Measurements from ENCODE around the gene SYTL2.

Gene SYTL2

DNA sequence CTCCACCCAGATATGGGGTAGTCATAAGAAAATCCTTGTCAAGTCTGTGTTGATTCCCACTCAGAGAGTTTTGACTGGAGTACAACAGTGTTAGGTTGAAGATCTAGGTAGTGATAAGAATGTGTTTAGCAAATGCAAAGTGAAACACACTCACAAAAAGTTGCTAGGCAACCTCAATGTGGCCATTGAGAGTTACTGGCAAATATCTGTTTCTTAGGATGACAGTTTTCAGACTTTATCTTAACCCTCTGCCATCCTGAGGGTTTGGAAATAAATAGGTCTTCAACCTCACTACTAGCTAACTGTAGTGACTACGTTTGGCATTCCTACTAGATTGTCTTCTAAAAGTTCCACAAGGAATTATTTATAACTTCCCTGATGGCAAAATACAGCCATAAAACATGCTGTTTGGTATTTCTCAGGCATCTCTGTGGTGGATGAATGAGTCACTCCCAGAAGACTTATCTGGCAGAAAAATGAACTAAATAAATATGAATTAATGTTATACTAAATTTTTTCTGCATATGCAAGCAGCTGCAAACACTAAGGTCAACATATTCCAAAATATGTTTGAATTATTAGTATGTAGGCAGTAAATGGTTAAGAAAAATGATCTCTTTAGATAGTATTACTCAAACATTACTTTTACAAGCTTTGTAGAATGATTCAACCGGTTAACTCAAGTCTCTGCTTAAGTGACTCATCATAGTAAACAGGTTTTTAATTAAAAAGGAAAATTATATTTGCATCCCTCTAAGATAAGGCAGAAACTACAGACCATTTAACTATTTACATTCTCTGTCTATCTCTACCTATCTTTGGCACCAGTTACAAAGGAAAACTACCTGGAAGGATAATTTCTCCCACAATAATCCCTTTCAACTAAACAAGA lies 17.1 kb upstream of the SYTL2 start:
- peak in 1 of 2 experiments; percentile 13 for DNase-seq

DNA sequence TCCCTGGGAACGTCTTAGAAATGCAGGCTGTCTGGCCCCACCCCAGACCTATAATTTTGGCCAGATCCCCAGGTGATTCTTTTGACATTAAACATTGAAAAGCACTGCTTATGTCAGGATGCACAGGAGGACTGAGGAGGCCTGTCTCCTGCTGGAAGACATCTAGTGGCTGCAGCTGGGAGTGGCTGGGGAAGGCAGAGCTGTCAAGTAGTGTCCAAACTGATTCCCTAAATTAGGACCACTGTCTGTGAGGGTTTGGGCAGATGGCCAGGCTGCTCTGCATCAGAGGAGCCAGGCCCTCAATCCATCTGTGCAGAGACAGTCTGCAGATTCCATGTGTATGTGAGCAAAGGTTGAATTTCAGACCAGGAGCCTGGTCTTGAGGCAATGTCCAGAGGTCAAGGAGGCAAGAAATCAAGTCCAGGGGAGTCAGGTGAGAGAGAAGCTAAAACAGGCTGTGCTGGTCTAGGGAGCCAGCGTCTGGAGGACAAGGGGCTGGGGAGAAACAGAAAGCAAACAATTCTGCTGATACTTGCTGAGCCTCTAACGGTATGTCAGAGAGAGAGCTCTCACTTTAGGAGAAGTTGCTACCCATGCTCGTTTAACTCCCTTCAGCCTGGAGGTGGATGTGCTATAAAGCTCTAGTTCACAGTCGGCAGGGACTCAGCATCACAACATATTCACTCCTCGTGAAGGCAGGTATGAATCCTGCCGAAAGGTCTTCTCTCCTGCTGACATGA lies 15.3 kb upstream of the SYTL2 start:
- DNase-seq: no peak

DNA sequence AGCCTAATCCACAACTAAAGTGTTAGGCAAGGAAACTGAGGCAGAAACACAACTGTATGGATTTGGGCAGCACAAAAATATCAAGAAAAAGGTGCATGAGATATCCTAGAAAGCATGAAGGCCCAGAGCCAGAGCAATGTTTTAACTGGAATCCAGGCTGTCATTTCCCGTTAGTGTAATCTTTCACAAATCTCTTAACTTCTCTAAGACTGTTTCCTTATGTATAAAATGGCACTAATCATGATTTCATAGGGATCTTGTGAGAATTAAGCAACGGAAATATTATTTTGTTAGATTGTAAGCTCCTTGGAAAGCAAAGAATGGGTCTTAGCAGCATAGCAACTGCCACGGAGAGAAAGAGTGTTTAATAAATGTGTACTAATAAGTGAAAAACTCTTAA lies 14.7 kb upstream of the SYTL2 start:
- no peak for DNase-seq

DNA sequence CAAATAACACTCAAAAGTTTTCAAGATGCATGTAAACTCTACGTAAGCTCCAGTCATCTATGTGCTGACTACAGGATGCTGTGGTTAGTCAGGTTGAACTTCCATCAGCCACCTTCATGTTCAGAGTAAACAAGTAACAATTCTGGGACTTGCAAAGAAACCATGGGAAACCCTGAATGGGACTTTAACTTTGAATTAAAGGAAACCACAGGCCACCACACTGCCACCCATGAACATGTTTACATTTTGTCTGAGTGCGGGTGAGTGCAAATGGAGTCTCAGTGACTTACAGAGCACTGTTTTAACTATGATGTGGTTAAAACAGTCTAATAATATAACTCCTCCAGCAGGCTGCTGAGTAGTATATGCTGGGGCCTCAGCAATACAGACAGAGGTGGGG lies 12.9 kb upstream of the SYTL2 start:
- DNase-seq: no peak

DNA sequence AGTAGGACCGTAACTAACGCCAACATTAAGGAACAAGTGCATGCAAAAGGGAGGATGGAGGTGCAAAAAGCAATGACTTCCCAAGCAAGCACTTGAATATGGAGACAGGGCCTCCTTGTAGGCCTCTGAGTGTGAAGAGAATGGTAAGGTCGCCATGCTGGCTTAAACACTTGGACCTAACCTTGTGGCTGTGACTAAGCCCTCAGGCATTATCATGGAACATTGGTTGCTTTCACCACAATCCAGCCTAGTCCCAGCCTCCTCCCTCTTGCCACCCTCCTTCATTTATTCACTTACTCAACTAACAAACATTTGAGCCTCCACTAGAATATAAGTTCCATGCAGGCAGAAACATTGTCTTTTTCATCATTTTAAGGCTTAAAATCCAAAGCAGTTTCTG lies 11.9 kb upstream of the SYTL2 start:
- DNase-seq: no peak

DNA sequence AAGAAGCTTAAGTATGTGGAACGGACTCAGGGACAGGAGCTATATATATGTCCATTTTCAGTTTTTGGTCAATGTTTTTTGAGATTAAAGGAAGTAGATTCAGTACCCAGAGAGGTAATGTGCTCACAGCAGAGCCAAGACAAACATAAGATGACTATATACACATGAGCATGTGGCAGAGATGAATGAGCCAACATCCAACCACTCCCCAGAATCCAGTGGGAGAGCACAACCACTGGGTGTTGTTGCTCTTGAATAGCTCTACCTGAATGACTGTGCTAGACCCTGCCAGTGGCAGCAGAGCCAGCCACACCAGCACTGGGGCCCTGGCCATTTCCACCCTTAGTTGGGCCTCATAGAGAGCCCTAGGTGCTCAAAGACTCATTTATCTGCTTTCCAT lies 10.7 kb upstream of the SYTL2 start:
- DNase-seq: no peak

DNA sequence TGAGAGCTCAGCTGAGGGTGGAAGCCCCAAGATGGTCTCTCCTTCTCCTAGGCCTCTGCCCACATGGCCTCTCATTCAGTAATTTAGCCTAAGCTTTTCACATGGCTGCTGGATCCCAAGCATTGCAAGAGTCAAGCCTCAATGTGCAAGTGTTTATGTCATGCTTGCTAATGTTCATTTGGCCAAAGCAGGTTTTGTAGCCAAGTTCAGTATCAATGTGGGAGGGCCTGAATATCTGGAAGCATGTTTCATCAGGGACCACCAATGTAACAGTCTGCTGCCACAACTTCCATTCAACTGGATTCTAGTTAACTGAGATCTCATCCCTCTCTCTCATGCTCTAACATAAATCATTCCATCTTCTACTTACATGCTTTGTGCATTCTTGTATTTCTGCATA lies 8.5 kb upstream of the SYTL2 start:
- no peak for DNase-seq

DNA sequence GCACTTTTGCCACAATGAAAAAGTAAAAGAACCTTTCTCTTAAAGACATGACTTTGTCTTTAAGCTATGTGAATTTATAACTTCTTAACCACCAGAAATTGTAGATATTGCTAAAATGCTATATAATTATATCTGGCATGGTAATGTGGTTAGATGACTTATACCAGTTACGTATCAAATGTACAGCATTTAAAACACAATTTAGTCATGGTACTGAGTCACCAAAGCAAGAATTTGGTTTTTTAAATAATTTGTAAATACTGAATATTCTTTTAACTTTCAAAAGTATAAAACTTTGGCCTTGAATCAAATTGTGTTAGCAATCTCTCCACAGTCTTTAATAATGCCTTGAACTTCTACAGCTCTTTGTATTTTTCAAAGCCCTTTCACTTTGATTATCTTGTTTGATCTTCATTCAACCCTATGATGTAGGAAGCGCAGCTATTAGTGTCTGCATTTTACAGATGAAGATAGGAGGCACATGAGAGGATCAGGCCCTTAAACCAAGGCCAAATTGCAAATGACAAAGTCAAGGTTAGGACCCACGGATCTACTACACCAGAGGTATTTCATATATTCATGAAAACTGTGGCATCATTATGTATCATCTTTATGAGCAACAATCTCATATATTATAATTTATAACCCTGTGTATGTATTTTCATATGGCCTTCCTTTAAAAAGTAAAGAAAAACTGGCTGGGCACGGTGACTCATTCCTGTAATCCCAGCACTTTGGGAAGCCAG lies 4.4 kb upstream of the SYTL2 start:
- no peak for DNase-seq

DNA sequence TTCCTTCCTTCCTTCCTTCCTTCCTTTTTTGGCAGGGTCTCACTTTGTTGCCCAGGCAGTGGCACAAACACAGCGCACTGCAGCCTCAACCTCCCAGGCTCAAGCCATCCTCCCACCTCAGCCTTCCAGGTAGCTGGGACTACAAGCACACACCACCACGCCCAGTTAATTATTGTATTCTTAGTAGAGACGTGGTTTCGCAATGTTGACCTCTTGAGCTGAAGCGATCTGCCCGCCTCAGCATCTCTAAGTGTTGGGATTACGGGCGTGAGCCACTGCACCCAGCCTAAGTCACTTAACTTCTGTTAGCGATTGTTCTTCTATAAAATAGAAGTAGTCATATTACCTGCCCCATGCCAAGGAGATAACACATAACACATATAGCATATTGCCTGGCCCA lies 2.8 kb upstream of the SYTL2 start:
- no peak for DNase-seq

DNA sequence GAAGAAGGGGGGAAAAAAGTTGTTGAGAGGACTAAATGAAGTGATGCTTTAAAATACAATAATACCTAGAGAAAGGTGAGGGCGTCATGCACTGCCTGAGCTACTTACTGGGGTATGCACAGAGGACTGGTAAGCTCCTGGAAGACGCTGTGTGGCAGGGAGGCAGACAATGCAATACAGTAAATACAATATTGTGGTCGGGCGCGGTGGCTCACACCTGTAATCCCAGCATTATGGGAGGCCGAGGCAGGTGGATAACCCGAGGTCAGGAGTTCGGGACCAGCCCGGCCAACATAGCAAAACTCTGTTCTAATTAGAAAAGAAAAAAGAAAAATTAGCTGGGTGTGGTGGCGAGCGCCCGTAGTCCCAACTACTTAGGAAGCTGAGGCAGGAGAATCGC lies 683 bp upstream of the SYTL2 start:
- no peak for DNase-seq

DNA sequence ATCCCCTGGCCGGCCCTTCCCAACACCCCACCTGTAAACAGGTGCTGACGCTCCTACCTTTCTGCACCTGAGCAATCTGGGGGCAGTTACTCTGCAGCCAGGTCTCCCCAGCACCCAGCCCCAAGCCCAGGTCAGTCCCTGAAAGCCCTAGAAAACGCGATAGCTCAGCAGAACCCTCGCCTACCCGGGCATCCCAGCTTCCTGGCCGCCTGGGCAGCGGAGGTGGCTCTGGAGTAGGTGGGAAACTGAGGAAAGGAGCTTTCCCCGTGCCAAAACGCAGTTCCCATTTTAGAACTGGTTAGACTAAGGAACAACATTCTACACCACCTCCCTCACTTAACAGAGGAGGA lies 445 bp downstream of the SYTL2 start:
- no peak for DNase-seq

DNA sequence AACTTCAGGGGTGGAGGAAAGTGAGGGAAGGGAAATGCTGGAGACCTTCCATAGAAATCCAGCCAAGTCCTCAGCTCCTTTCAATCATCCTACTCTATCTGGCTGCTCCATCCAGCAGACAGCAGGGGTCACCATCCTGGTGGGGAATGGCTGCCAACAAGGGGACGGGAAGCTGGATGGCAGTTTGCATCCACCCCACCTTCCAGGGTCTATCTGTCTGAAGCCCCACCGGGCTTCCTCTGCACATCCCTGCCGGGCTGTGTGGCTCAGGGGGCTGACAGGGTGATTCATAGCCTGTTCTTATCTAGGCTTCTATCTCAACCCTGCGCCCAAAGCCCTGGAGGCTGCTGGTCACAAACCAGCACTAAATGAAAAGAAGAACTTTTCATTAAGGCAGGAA lies 1.1 kb downstream of the SYTL2 start:
- peak in 1 of 2 experiments; percentile 2 for DNase-seq

DNA sequence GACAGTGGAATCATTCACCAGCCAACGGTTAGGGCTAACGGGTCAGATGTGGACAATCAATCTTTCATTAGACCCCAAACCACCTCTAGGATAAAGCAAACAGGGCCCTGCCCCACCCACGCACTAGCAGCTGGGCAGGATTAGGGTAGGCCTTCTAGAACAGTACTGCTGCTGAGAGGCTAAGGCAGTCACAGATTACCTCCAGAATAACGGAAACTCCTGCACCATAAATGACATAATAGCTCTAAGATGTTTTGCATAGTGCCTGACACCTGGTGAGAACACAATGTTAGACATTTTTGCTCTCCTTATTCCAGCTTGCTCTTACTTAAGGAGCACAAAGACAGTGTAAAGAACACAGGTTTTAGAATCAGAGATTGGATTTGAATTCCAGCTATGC lies 1.8 kb downstream of the SYTL2 start:
- DNase-seq: no peak

DNA sequence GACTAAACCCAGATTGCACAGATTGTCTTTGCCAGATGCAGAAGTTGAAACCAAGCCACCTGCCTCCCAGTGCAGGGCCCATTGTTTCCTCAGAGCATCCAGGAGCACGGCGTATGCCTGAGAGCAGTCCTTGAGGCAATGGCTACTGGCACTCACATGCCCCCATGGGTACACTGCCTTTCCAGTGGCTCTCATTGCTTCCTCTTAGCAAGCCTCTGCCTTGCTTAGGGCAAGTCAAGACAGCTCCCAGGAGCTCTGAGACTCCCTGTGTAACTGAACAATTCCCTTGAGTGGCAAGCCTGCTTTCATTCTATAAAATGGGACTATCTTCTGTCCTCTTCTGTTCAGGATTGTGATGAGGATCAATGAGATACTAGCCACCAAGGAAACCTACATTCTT lies 4.1 kb downstream of the SYTL2 start:
- no peak for DNase-seq

DNA sequence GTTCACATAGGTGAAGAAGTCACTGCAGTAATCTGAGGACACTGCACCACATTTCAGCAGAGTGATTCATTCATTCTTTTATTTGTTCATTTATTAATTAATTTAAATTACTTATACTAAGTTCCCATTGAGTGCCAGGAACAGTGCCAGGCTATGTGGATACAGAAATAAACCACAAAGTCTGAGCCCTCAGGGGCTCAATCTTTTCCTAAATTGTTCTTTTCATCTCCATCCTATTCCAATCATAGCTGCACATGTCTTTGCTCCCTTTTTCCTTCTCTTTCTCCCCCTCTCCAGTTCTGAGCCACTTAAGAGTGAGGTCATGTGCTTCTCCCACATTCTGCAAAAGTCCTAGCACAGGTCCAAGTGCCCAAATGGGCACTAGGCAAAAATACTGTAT lies 4.9 kb downstream of the SYTL2 start:
- DNase-seq: no peak

DNA sequence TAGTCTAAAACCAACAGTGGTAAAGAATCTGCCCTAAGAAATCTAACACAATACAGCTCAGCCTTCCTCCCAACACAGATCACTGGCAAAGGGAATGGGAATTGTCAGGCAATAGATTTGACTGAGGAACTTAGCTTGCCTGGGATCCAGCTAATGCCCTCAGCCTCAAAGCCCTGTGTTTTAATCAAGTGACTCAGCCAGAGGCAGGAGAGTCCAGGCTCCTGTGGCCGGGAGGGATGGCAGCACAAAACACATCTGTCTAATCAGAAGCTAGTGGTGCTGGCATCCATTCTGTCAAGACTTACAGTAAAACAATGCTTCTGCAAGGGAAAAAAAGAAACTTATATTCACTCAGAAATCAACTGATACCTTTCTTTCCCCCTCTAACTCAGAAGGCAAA lies 5.6 kb downstream of the SYTL2 start:
- no peak for DNase-seq

DNA sequence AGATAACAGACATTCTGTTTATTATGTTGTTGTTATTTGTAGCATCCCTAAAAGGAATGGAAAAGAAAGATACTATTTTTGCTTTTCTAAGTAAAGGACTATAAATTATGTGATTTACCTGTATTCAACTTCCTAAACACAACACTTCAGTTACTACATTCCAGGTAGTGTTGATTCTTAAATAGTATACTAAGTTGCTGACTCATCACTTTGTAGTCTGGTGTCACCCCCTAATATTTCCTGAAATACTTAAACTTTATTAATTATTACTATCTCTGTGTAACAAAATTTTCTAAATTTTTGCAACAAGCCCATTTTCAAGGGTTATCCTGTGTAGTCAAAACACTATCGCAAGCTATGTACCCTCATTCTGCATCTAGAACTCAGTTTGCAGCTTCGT lies 7.0 kb downstream of the SYTL2 start:
- no peak for DNase-seq

DNA sequence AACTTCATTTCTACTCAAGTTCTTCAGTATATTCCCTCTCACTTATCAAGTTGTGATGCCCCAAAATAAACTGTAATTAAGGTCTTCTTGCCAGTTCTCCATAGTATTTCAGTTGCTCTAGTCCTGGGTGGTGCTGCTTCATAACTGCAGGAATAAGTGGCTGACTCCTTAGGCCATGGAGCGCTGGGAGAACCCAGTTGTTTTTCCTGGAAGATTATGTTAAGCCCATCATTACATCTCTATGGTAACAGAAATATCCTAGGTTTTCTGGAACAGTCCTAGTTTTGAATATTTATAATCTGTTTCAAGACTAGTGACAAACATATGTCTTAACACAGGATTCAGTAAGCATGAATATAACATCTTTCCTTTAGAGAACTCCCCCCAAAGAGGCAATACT lies 7.6 kb downstream of the SYTL2 start:
- no peak for DNase-seq

DNA sequence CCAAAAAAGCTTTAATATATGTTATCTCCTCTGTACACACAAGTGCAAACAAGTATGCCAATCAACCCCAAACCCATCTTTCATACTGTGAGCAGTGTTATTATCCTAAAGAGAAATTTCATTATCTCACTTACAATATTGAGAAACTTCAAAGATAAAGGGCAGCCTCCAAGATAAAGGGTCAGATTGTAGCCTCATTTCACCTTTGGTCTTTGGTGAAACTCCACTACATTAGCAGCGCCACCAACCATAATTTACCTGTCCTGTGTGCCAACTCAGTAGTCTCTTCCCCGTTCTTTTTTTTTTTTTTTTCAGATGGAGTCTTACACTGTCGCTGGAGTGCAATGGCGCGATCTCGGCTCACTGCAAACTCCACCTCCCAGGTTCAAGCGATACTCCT lies 9.4 kb downstream of the SYTL2 start:
- no peak for DNase-seq

DNA sequence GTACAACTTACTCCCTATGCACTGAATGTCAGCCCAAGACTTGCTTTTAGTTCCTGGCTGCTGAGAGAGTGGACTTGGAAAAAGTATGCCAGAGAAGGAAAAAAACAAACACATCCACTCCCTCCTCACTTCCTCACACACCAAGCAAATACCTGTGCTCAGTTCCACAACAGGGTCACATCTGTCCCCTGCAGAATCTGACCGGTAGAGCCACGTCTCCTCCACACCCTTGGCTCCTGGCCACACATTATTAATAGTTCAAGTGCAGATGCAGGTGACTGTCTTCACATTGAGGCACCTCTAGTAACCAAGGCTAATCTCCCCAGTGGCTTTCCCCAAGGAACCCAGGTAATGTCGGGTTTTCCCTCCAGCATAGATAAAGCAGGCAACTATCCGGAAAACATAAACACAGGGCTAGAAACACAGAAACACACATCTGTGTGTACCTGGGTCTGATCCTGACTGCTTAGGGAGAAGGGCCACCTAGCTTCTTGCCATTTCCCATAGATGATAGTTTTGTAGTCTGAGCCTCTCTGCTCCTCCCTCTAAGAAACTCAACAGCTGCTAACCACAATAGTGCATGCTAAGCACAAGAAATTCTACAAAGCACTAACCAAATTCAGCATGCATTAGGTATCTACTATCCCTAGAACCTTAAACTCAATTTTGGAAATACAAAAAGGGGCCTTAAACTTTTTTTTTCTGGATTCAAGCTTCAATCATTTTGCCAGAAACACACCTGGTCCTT lies 10.2 kb downstream of the SYTL2 start:
- DNase-seq: no peak

DNA sequence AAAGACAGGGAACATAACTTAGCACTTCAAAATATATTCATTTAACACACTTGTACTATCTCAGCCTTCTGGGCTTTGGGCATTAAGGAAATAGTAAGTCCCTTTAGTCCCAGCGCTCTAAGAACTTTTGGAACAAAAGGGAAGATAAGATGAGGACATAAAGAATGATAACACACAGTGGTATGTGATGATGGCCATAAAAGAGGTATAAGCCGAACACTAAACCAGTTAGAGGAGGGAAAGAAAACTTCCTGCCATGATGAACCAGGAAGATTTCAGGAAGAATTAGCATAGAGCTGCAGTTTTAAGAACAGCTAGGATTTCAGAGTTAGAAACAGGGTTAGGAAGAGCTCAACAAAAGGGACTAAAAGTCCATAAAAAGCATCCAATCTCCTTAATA lies 11.8 kb downstream of the SYTL2 start:
- no peak for DNase-seq

DNA sequence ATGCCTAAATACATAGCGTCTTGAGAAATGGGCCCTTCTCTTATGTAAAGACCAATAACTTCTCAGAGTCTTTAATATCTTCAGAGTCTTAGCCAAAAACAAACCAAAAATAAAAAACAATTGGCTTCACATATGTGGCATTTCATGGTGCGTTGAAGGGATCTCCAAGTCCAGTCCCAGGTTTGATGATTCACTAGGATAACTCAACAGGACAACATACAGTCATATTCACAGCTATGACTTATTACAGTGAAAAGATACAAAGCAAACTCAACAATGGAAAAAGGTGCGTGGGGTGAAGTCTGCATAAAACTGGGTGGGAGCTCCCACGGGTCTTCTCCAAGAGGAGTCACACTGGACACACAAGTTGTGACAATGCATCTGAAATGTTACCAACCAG lies 12.6 kb downstream of the SYTL2 start:
- no peak for DNase-seq

Data from NCI-H1930 (cell line).